HUES48 (cell line): Measurements from ENCODE around the gene C4A.
"Not testable (repeated sequence)": the region's sequence is repeated elsewhere in the genome, so short reads cannot be mapped to it uniquely, and the experiment has no call there.

Experiments
- H3K27ac ChIP-seq: one replicate; pipeline ENCODE4 v1.7.0; 2013; ENCODE audit warnings: low read depth, low read length, inconsistent platforms
- H3K27me3 ChIP-seq: 2 replicates; pipeline ENCODE4 v1.6.1; 2013; ENCODE audit warnings: mild to moderate bottlenecking, low read length; ENCODE audit not compliant: control insufficient read depth, insufficient read depth
- H3K36me3 ChIP-seq: 2 replicates; pipeline ENCODE4 v1.6.1; 2013; ENCODE audit warnings: low read length; ENCODE audit not compliant: control insufficient read depth, insufficient read depth
- H3K4me1 ChIP-seq: 2 replicates; pipeline ENCODE4 v1.6.1; 2013; ENCODE audit warnings: mild to moderate bottlenecking, low read length; ENCODE audit not compliant: control insufficient read depth, insufficient read depth
- H3K4me3 ChIP-seq: 2 replicates; pipeline ENCODE4 v1.5.1; 2013; ENCODE audit warnings: mild to moderate bottlenecking, low read depth, low read length
- H3K9ac ChIP-seq: 2 replicates; pipeline ENCODE4 v1.6.1; 2013; ENCODE audit warnings: mild to moderate bottlenecking, low read depth, low read length, moderate library complexity
- H3K9me3 ChIP-seq: 2 replicates; pipeline ENCODE4 v1.6.1; 2013; ENCODE audit warnings: low read length; ENCODE audit not compliant: control insufficient read depth, insufficient read depth

Gene C4A

GRCh38 chr6:31981744-31982143 lies at the start of gene C4A:
C4A (plus strand) TSS chr6:31982057; CDS start chr6:31982108, 51 bp downstream.
- not testable (repeated sequence) for H3K27ac ChIP-seq, H3K4me1 ChIP-seq, H3K36me3 ChIP-seq, H3K9ac ChIP-seq, H3K9me3 ChIP-seq, H3K4me3 ChIP-seq, H3K27me3 ChIP-seq

DNA sequence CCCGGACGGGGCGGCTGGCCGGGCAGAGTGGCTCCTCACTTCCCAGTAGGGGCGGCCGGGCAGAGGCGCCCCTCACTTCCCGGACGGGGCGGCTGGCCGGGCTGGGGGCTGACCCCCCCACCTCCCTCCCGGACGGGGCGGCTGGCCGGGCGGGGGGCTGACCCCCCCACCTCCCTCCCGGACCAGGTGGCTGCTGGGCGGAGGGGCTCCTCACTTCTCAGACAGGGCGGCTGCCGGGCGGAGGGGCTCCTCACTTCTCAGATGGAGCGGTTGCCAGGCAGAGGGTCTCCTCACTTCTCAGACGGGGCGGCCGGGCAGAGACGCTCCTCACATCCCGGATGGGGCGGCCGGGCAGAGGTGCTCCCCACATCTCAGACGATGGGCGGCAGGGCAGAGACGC lies 49.7 kb upstream of the C4A start:
- not testable (repeated sequence) for H3K9ac ChIP-seq, H3K27ac ChIP-seq, H3K27me3 ChIP-seq, H3K9me3 ChIP-seq, H3K4me1 ChIP-seq, H3K4me3 ChIP-seq, H3K36me3 ChIP-seq

- H3K4me1 ChIP-seq, result no peaks in the 10 kb centered on the region
- H3K27me3 ChIP-seq, result no peaks in the 10 kb centered on the region
- H3K9me3 ChIP-seq, result no peaks in the 10 kb centered on the region
- no peak overlapping the region for H3K4me3 ChIP-seq
- H3K27ac ChIP-seq, result no peak overlapping the region
- H3K36me3 ChIP-seq, result no peaks in the 10 kb centered on the region
- no peak overlapping the region for H3K9ac ChIP-seq
These were observed 48.3 kb upstream of the C4A start for GRCh38 chr6:31933537-31933936.

- H3K9me3 ChIP-seq, result no peaks in the 10 kb centered on the region
- H3K4me1 ChIP-seq, result 0 out of 2 replicates have a peak, but pooled peaks cover under 1% of the 10 kb centered on the region
- no peaks in the 10 kb centered on the region for H3K36me3 ChIP-seq
- no peak overlapping the region for H3K27ac ChIP-seq
- no peak overlapping the region for H3K9ac ChIP-seq
- H3K27me3 ChIP-seq, result no peaks in the 10 kb centered on the region
- no peak overlapping the region for H3K4me3 ChIP-seq
These were observed 46.8 kb upstream of the C4A start for GRCh38 chr6:31935021-31935420.

DNA sequence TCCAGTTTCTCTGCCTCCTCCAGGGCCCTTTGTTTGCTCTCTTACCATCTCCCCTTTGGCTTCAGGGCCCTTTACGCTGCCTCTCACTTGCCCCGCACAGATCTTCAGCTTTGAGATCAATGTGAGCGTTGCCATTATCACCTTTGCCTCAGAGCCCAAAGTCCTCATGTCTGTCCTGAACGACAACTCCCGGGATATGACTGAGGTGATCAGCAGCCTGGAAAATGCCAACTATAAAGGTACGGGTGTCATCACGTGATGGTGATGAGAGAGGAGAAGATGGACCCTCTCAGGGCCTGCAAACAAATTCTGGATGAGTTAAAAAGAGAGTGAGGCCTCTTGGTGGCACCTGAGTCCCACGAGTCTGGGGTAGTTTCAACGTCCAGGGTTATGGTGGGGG lies 46.0 kb upstream of the C4A start:
- no peaks in the 10 kb centered on the region for H3K36me3 ChIP-seq
- peaks cover 7% of the 10 kb centered on the region; the same call in 1 of the 2 replicates for H3K4me1 ChIP-seq
- no peak overlapping the region for H3K9ac ChIP-seq
- H3K4me3 ChIP-seq, result no peak overlapping the region
- H3K27me3 ChIP-seq, result no peaks in the 10 kb centered on the region
- H3K27ac ChIP-seq, result no peak overlapping the region
- H3K9me3 ChIP-seq, result no peaks in the 10 kb centered on the region

DNA sequence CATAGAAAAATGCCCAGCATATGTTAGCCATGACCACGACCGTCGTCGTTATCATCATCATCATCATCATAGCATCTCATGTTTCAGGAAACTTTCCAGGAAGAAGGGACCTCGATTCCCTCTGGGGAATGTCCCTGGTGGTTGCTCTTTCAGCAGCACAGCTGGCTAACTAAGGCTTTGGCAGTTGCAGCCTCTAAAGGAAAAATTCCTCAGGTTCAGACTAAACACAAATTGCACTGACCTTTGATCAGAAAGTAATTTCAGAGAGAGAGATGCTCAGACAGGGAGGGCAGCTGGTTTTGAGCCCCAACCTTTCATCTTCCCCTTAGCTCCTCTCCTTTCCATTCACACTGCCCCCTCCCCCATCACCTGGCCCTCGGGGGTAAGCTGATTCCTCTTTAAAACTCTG lies 41.6 kb upstream of the C4A start:
- Histone ChIP-seq H3K9me3 (no peaks in the 10 kb centered on the region), H3K27ac (no peak overlapping the region), H3K27me3 (no peaks in the 10 kb centered on the region), H3K4me3 (no peak overlapping the region), H3K4me1 (peaks cover 7% of the 10 kb centered on the region; the same call in 1 of the 2 replicates), H3K36me3 (no peaks in the 10 kb centered on the region), H3K9ac (no peak overlapping the region)

- H3K27me3 ChIP-seq, result peaks cover 4% of the 10 kb centered on the region; the same call in 1 of the 2 replicates
- no peak overlapping the region for H3K4me3 ChIP-seq
- H3K27ac ChIP-seq, result no peak overlapping the region
- H3K9me3 ChIP-seq, result no peaks in the 10 kb centered on the region
- H3K36me3 ChIP-seq, result no peaks in the 10 kb centered on the region
- peaks cover 7% of the 10 kb centered on the region; the same call in 1 of the 2 replicates for H3K4me1 ChIP-seq
- H3K9ac ChIP-seq, result no peak overlapping the region
These were observed 38.1 kb upstream of the C4A start for GRCh38 chr6:31943742-31944141.

- Histone ChIP-seq H3K36me3 (no peaks in the 10 kb centered on the region), H3K27ac (no peak overlapping the region), H3K9ac (no peak overlapping the region), H3K4me3 (no peak overlapping the region), H3K27me3 (peaks cover 4% of the 10 kb centered on the region; the same call in 1 of the 2 replicates), H3K4me1 (peaks cover 6% of the 10 kb centered on the region; the same call in 1 of the 2 replicates), H3K9me3 (no peaks in the 10 kb centered on the region)
These were observed 36.7 kb upstream of the C4A start for GRCh38 chr6:31945154-31945506.

DNA sequence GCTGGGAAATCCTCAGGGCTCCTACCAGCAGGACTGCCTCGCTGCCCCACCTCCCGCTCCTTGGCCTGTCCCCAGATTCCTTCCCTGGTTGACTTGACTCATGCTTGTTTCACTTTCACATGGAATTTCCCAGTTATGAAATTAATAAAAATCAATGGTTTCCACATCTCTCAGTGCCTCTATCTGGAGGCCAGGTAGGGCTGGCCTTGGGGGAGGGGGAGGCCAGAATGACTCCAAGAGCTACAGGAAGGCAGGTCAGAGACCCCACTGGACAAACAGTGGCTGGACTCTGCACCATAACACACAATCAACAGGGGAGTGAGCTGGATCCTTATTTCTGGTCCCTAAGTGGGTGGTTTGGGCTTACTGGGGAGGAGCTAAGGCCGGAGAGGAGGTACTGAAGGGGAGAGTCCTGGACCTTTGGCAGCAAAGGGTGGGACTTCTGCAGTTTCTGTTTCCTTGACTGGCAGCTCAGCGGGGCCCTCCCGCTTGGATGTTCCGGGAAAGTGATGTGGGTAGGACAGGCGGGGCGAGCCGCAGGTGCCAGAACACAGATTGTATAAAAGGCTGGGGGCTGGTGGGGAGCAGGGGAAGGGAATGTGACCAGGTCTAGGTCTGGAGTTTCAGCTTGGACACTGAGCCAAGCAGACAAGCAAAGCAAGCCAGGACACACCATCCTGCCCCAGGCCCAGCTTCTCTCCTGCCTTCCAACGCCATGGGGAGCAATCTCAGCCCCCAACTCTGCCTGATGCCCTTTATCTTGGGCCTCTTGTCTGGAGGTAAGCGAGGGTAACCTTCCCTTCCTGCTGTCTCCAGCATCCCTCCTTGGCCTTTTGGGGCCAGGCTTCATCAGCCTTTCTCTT lies 36.1 kb upstream of the C4A start, which contains the start of gene CFB:
Gene CFB (plus strand): TSS at position 589 of the 863 bp plus-strand sequence. CDS start 127 bp downstream, at position 716.
- H3K36me3 ChIP-seq, result peaks cover under 1% of the 10 kb centered on the region; the same call in 1 of the 2 replicates
- H3K27ac ChIP-seq, result no peak within 1 kb of the TSS
- H3K9ac ChIP-seq, result no peak within 1 kb of the TSS

GRCh38 chr6:31946370-31946885 lies 35.4 kb upstream of the C4A start:
- H3K27me3 ChIP-seq, result peaks cover 4% of the 10 kb centered on the region; the same call in 1 of the 2 replicates
- no peak overlapping the region for H3K9ac ChIP-seq
- H3K27ac ChIP-seq, result no peak overlapping the region
- no peak overlapping the region for H3K4me3 ChIP-seq
- no peaks in the 10 kb centered on the region for H3K4me1 ChIP-seq
- peaks cover 6% of the 10 kb centered on the region for H3K36me3 ChIP-seq
- no peaks in the 10 kb centered on the region for H3K9me3 ChIP-seq

More for the DNA sequence above, 36.1 kb upstream of the C4A start, which contains the start of gene CFB:
- H3K4me3 ChIP-seq, result no peak within 1 kb of the TSS
- H3K4me1 ChIP-seq, result no peaks in the 10 kb centered on the region
- no peaks in the 10 kb centered on the region for H3K9me3 ChIP-seq
- H3K27me3 ChIP-seq, result peaks cover 4% of the 10 kb centered on the region; the same call in 1 of the 2 replicates

GRCh38 chr6:31947070-31947675 lies 34.7 kb upstream of the C4A start:
- peaks cover 4% of the 10 kb centered on the region; the same call in 1 of the 2 replicates for H3K27me3 ChIP-seq
- H3K4me1 ChIP-seq, result no peaks in the 10 kb centered on the region
- H3K9me3 ChIP-seq, result no peaks in the 10 kb centered on the region
- H3K4me3 ChIP-seq, result no peak overlapping the region
- peaks cover 13% of the 10 kb centered on the region for H3K36me3 ChIP-seq
- no peak overlapping the region for H3K9ac ChIP-seq
- no peak overlapping the region for H3K27ac ChIP-seq
